SK-N-SH treated with all-trans-retinoic acid at 6 μM for 48 hours (cell line): Measurements from ENCODE around the gene MCUR1.

Experiments used
- ARNTL ChIP-seq: fragments of 450-650 bp; formaldehyde crosslinking; IDR thresholded peaks from 2 replicates; pipeline ENCODE4 v1.5.0; 2020; ENCODE audit warnings: low read depth, mild to moderate bottlenecking, moderate library complexity, borderline replicate concordance
- BACH2 ChIP-seq: fragments of 250-450 bp; sonication (Bioruptor Pico); IDR thresholded peaks from 2 replicates; pipeline ENCODE4 v1.9.0; 2021; ENCODE audit warnings: mild to moderate bottlenecking, borderline replicate concordance
- CSDC2 ChIP-seq: fragments of 250-450 bp; sonication (Bioruptor Pico); IDR thresholded peaks from 2 replicates; pipeline ENCODE4 v1.5.0; 2020; ENCODE audit warnings: mild to moderate bottlenecking, moderate library complexity
- ESRRG ChIP-seq: fragments of 250-450 bp; sonication (Bioruptor Pico); IDR thresholded peaks from 2 replicates; pipeline ENCODE4 v1.6.1; 2021; ENCODE audit warnings: mild to moderate bottlenecking
- PPARA ChIP-seq: fragments of 250-450 bp; sonication (Bioruptor Pico); IDR thresholded peaks from 2 replicates; pipeline ENCODE4 v1.5.0; 2020; ENCODE audit warnings: mild to moderate bottlenecking, borderline replicate concordance
- RARB ChIP-seq: fragments of 250-450 bp; sonication (Bioruptor Pico); IDR thresholded peaks from 2 replicates; pipeline ENCODE4 v1.8.0; 2021; ENCODE audit warnings: mild to moderate bottlenecking, moderate library complexity
- SNAI2 ChIP-seq: fragments of 250-450 bp; sonication (Bioruptor Pico); IDR thresholded peaks from 2 replicates; pipeline ENCODE4 v1.5.0; 2020; ENCODE audit warnings: mild to moderate bottlenecking, moderate library complexity
- ZFP30 ChIP-seq: fragments of 450-650 bp; formaldehyde crosslinking; IDR thresholded peaks from 2 replicates; pipeline ENCODE4 v1.5.0; 2022; ENCODE audit warnings: mild to moderate bottlenecking, moderate library complexity
- ZNF8 ChIP-seq: fragments of 450-650 bp; formaldehyde crosslinking; IDR thresholded peaks from 2 replicates; pipeline ENCODE4 v1.5.0; 2020; ENCODE audit warnings: mild to moderate bottlenecking, moderate library complexity
- TF ChIP-seq, protein P1 (sequence below): fragments of 250-450 bp; sonication (Bioruptor Pico); IDR thresholded peaks from 2 replicates; pipeline ENCODE4 v1.8.0; 2020; ENCODE audit warnings: mild to moderate bottlenecking, moderate library complexity, borderline replicate concordance

DNA sequence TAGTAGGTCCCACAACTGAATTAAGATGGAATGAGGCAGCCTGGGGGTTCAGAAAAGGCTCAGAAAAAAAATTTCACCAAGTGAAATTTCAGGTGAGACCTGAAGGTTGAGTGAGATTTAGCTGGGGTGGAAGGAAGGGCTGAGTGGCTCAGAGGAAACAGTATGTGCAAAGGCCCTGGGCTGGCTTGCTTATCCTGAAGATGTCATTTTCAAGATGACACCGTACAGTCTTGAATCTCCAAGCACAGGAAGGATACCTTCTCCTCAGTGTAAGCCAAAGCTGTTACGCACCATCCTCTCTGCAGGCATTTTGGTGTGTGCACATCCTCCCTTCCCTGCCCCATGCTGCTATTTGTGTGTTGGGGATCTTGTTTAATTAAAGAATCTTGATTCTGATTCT lies 59.7 kb downstream of the MCUR1 start:
- no peak for TF ChIP-seq RARB (CRISPR knock-in tag)
- TF ChIP-seq ZNF8 (CRISPR knock-in tag): no peak
- TF ChIP-seq CSDC2 (CRISPR knock-in tag): no peak
- TF ChIP-seq, protein P1, sequence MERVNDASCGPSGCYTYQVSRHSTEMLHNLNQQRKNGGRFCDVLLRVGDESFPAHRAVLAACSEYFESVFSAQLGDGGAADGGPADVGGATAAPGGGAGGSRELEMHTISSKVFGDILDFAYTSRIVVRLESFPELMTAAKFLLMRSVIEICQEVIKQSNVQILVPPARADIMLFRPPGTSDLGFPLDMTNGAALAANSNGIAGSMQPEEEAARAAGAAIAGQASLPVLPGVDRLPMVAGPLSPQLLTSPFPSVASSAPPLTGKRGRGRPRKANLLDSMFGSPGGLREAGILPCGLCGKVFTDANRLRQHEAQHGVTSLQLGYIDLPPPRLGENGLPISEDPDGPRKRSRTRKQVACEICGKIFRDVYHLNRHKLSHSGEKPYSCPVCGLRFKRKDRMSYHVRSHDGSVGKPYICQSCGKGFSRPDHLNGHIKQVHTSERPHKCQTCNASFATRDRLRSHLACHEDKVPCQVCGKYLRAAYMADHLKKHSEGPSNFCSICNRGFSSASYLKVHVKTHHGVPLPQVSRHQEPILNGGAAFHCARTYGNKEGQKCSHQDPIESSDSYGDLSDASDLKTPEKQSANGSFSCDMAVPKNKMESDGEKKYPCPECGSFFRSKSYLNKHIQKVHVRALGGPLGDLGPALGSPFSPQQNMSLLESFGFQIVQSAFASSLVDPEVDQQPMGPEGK (CRISPR knock-in tag): no peak
- TF ChIP-seq BACH2: no peak
- no peak for TF ChIP-seq SNAI2 (CRISPR knock-in tag)
- no peak for TF ChIP-seq PPARA (CRISPR knock-in tag)
- no peak for TF ChIP-seq ARNTL (CRISPR knock-in tag)
- no peak for TF ChIP-seq ZFP30
- no peak for TF ChIP-seq ESRRG (CRISPR knock-in tag)
